GM12864 (cell line): ENCODE data around the gene MALSU1.

ENCODE experiments used
- DNase-seq: peaks from one replicate; pipeline ENCODE4 v3.0.0-alpha.2; 2011; ENCODE audit warnings: low read depth
- H3K4me3 ChIP-seq: 2 replicates; pipeline ENCODE4 v1.5.1; 2011; ENCODE audit warnings: mild to moderate bottlenecking, low read depth, low read length, control low read depth
- CTCF ChIP-seq: IDR thresholded peaks from 2 replicates; pipeline ENCODE4 v1.5.1; 2011; ENCODE audit warnings: low read depth, mild to moderate bottlenecking, moderate library complexity, low read length, control low read depth, inconsistent platforms; ENCODE audit errors: missing control alignments

The MALSU1 gene

GRCh38 chr7:23285657-23286646 lies 13.2 kb upstream of the MALSU1 start:
- no peak for TF ChIP-seq CTCF
- no peak overlapping the region for H3K4me3 ChIP-seq
- no peak for DNase-seq

- no peak for DNase-seq
- no peak overlapping the region for H3K4me3 ChIP-seq
- TF ChIP-seq CTCF, result no peak
Observed at GRCh38 chr7:23287612-23288011, 11.5 kb upstream of the MALSU1 start.

GRCh38 chr7:23290993-23291392 lies 8.1 kb upstream of the MALSU1 start:
- no peak for TF ChIP-seq CTCF
- no peak overlapping the region for H3K4me3 ChIP-seq
- DNase-seq, result no peak

- H3K4me3 ChIP-seq, result no peak overlapping the region
- no peak for TF ChIP-seq CTCF
- DNase-seq, result no peak
Observed at GRCh38 chr7:23291957-23292560, 7.1 kb upstream of the MALSU1 start.

- H3K4me3 ChIP-seq, result no peak overlapping the region
- TF ChIP-seq CTCF, result no peak
- DNase-seq, result no peak
Observed at GRCh38 chr7:23292623-23293022, 6.5 kb upstream of the MALSU1 start.

GRCh38 chr7:23293500-23294073 lies 5.6 kb upstream of the MALSU1 start:
- no peak for TF ChIP-seq CTCF
- no peak for DNase-seq
- H3K4me3 ChIP-seq, result no peak overlapping the region
